Neutrophil (primary cell): ENCODE measurements around the gene LRRC71.
A peak's percentile ranks its signal among the peaks of the same experiment; 100 is the strongest.

ENCODE experiments used
- H3K27ac ChIP-seq: fragments of 200-600 bp; sonication (generic); 2 replicates; pipeline ENCODE4 v1.5.1; 2016; ENCODE audit warnings: mild to moderate bottlenecking, moderate library complexity
- H3K27me3 ChIP-seq: fragments of 200-600 bp; sonication (generic); 2 replicates; pipeline ENCODE4 v1.6.0; 2016; ENCODE audit warnings: mild to moderate bottlenecking
- H3K36me3 ChIP-seq: fragments of 200-600 bp; sonication (generic); 2 replicates; pipeline ENCODE4 v1.5.1; 2017
- H3K4me1 ChIP-seq, 2 experiments: fragments of 200-600 bp in 1 of 2; sonication (generic) in 1 of 2; 1 replicate in 1 of 2; 2 replicates in 1 of 2; pipeline versions ENCODE4 v1.5.1 to v1.6.1; 2013 to 2016; ENCODE audit warnings: low read depth in 1 of 2, low read length in 1 of 2, mild to moderate bottlenecking in 1 of 2, moderate library complexity in 1 of 2; ENCODE audit not compliant: control insufficient read depth in 1 of 2, insufficient read depth in 1 of 2
- H3K4me3 ChIP-seq, 2 experiments: fragments of 200-600 bp in 1 of 2; sonication (generic) in 1 of 2; 1 replicate in 1 of 2; 2 replicates in 1 of 2; pipeline ENCODE4 v1.5.1; 2013 to 2016; ENCODE audit warnings: low read depth in 1 of 2, low read length in 1 of 2, mild to moderate bottlenecking in 1 of 2, moderate library complexity in 1 of 2
- H3K9me3 ChIP-seq: fragments of 200-600 bp; sonication (generic); 2 replicates; pipeline ENCODE4 v1.5.1; 2016
- TF ChIP-seq, protein P1 (sequence below): fragments of 200-600 bp; sonication (generic); IDR thresholded peaks from 2 replicates; pipeline ENCODE4 v1.5.1; 2016; ENCODE audit warnings: antibody characterized with exemption

LRRC71 gene

DNA sequence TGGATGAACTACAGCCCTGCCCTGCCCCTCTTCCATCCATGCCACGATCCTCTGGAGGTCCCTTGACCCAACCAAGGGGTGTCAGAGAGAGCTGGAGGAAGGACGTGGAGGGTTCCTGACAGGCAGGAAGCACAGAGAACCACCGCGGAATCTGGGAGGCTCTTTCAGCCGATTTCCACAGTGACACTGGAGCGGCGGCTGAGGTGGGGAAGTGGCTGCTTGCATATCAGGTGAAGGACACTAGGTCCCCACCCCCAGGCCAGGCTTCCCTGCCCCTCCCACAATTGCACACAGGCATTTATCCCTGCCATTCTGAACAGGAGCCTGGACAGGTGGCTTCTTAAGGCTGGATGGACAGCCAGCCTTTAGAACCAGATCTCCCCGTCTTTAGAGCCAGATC lies 17.5 kb downstream of the LRRC71 start:
- TF ChIP-seq, protein P1, sequence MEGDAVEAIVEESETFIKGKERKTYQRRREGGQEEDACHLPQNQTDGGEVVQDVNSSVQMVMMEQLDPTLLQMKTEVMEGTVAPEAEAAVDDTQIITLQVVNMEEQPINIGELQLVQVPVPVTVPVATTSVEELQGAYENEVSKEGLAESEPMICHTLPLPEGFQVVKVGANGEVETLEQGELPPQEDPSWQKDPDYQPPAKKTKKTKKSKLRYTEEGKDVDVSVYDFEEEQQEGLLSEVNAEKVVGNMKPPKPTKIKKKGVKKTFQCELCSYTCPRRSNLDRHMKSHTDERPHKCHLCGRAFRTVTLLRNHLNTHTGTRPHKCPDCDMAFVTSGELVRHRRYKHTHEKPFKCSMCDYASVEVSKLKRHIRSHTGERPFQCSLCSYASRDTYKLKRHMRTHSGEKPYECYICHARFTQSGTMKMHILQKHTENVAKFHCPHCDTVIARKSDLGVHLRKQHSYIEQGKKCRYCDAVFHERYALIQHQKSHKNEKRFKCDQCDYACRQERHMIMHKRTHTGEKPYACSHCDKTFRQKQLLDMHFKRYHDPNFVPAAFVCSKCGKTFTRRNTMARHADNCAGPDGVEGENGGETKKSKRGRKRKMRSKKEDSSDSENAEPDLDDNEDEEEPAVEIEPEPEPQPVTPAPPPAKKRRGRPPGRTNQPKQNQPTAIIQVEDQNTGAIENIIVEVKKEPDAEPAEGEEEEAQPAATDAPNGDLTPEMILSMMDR, result no peak
- Histone ChIP-seq H3K27me3 (no peaks in the 10 kb centered on the region), H3K4me3 (no peak overlapping the region), H3K36me3 (peaks cover 91% of the 10 kb centered on the region), H3K27ac (peak overlapping the region; percentile 43), H3K4me1 (no peaks in the 10 kb centered on the region), H3K9me3 (no peaks in the 10 kb centered on the region)

GRCh38 chr1:156938813-156939212 lies 18.4 kb downstream of the LRRC71 start:
- H3K4me3 ChIP-seq, result no peak overlapping the region
- H3K4me1 ChIP-seq, result no peaks in the 10 kb centered on the region
- no peaks in the 10 kb centered on the region for H3K27me3 ChIP-seq
- no peak overlapping the region for H3K27ac ChIP-seq
- H3K36me3 ChIP-seq, result peaks cover 99% of the 10 kb centered on the region
- no peaks in the 10 kb centered on the region for H3K9me3 ChIP-seq
- TF ChIP-seq, protein P1, result no peak

GRCh38 chr1:156939786-156940334 lies 19.4 kb downstream of the LRRC71 start:
- H3K9me3 ChIP-seq, result no peaks in the 10 kb centered on the region
- H3K36me3 ChIP-seq, result peaks cover 99% of the 10 kb centered on the region
- H3K4me3 ChIP-seq, result no peak overlapping the region
- no peaks in the 10 kb centered on the region for H3K27me3 ChIP-seq
- TF ChIP-seq, protein P1, result no peak
- H3K4me1 ChIP-seq, result no peaks in the 10 kb centered on the region
- H3K27ac ChIP-seq, result no peak overlapping the region

GRCh38 chr1:156941675-156942074 lies 21.2 kb downstream of the LRRC71 start:
- Histone ChIP-seq H3K36me3 (peaks cover 100% of the 10 kb centered on the region), H3K4me1 (no peaks in the 10 kb centered on the region), H3K27ac (no peak overlapping the region)

GRCh38 chr1:156942176-156942575 lies 21.7 kb downstream of the LRRC71 start:
- Histone ChIP-seq H3K4me3 (no peak overlapping the region), H3K9me3 (no peaks in the 10 kb centered on the region), H3K4me1 (no peaks in the 10 kb centered on the region), H3K36me3 (peaks cover 100% of the 10 kb centered on the region), H3K27me3 (no peaks in the 10 kb centered on the region), H3K27ac (no peak overlapping the region)
- TF ChIP-seq, protein P1, result no peak

More at GRCh38 chr1:156941675-156942074, 21.2 kb downstream of the LRRC71 start:
- Histone ChIP-seq H3K27me3 (no peaks in the 10 kb centered on the region), H3K9me3 (no peaks in the 10 kb centered on the region), H3K4me3 (no peak overlapping the region)
- TF ChIP-seq, protein P1, result no peak

DNA sequence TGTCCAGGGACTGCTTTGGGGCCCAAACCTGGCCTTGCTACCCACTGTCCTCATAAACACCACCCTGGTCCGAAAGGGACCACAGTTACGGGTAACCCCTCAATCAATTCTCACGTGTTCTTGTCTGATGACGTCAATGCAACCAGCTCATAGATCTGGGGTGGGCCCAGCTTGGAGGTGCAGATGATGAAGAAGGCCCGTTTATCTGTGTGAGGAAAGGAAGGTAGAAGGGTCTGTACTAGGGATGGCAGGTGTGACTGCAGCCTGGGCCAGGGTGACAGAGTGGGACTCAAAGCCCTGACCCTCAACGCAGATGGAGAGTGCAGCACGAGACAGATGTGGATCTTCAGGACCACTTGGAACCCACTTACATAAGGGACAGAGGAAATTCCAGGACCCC lies 22.1 kb downstream of the LRRC71 start:
- Histone ChIP-seq H3K27ac (no peak overlapping the region), H3K9me3 (no peaks in the 10 kb centered on the region), H3K27me3 (no peaks in the 10 kb centered on the region), H3K4me1 (no peaks in the 10 kb centered on the region), H3K4me3 (no peak overlapping the region), H3K36me3 (peaks cover 100% of the 10 kb centered on the region)
- TF ChIP-seq, protein P1, result no peak
